HS-5 (cell line): ENCODE data around the gene CREB5.
"Not testable (repeated sequence)": the region's sequence is repeated elsewhere in the genome, so short reads cannot be mapped to it uniquely, and the experiment has no call there.

ENCODE experiments used
- DNase-seq: peaks from one replicate; pipeline ENCODE4 v3.0.0-alpha.2; 2012; ENCODE audit warnings: low read depth

Gene CREB5

GRCh38 chr7:28581351-28581750, 169.0 kb downstream of the CREB5 start:
- DNase-seq = no peak

- no peak for DNase-seq
These were observed 169.9 kb downstream of the CREB5 start for GRCh38 chr7:28582226-28582625.

GRCh38 chr7:28584235-28584634, 171.9 kb downstream of the CREB5 start:
- no peak for DNase-seq

- no peak for DNase-seq
These were observed 174.4 kb downstream of the CREB5 start for GRCh38 chr7:28586736-28587135.

- DNase-seq = no peak
These were observed 174.9 kb downstream of the CREB5 start for GRCh38 chr7:28587211-28587610.

GRCh38 chr7:28588602-28589001, 176.3 kb downstream of the CREB5 start:
- DNase-seq = no peak

- no peak for DNase-seq
These were observed 178.8 kb downstream of the CREB5 start for GRCh38 chr7:28591041-28591674.

GRCh38 chr7:28591725-28592349, 179.5 kb downstream of the CREB5 start:
- DNase-seq = no peak

- DNase-seq = no peak
These were observed 180.5 kb downstream of the CREB5 start for GRCh38 chr7:28592861-28593260.

- DNase-seq = no peak
These were observed 182.8 kb downstream of the CREB5 start for GRCh38 chr7:28595076-28595475.

GRCh38 chr7:28595801-28596200, 183.5 kb downstream of the CREB5 start:
- DNase-seq = no peak

GRCh38 chr7:28596245-28596935, 184.1 kb downstream of the CREB5 start:
- peak; percentile 30 for DNase-seq

GRCh38 chr7:28597284-28597683, 185.0 kb downstream of the CREB5 start:
- no peak for DNase-seq

- not testable (repeated sequence) for DNase-seq
These were observed 185.7 kb downstream of the CREB5 start for GRCh38 chr7:28598037-28598436.

GRCh38 chr7:28598586-28598985, 186.3 kb downstream of the CREB5 start:
- DNase-seq = no peak

- DNase-seq = no peak
These were observed 187.1 kb downstream of the CREB5 start for GRCh38 chr7:28599411-28599810.

GRCh38 chr7:28602282-28602681, 190.0 kb downstream of the CREB5 start:
- DNase-seq = no peak

- no peak for DNase-seq
These were observed 193.2 kb downstream of the CREB5 start for GRCh38 chr7:28605427-28606085.

GRCh38 chr7:28606421-28606820, 194.1 kb downstream of the CREB5 start:
- no peak for DNase-seq

- no peak for DNase-seq
These were observed 195.5 kb downstream of the CREB5 start for GRCh38 chr7:28607855-28608193.

- no peak for DNase-seq
These were observed 195.9 kb downstream of the CREB5 start for GRCh38 chr7:28608237-28608656.

GRCh38 chr7:28608731-28609130, 196.4 kb downstream of the CREB5 start:
- DNase-seq = no peak

- no peak for DNase-seq
These were observed 197.3 kb downstream of the CREB5 start for GRCh38 chr7:28609608-28610007.
